Endothelial cell (in vitro differentiated cells): ENCODE measurements around the gene C8G. TPM values are rescaled to one million over a fixed set of nuclear protein-coding genes. Genes with fewer than 3 reads are reported as not detected.

Source experiments
- DNase-seq: peaks from one replicate; pipeline ENCODE4 v3.0.0; 2021; ENCODE audit warnings: low spot score
- H3K27ac Mint-ChIP-seq: one replicate; pipeline ENCODE4 v1.8.0; 2021; ENCODE audit warnings: mixed read lengths, inconsistent platforms; ENCODE audit not compliant: unreplicated experiment
- H3K27me3 Mint-ChIP-seq: one replicate; pipeline ENCODE4 v1.8.0; 2021; ENCODE audit warnings: mild to moderate bottlenecking, moderate library complexity, mixed read lengths, inconsistent platforms; ENCODE audit not compliant: unreplicated experiment
- H3K36me3 Mint-ChIP-seq: one replicate; pipeline ENCODE4 v1.8.0; 2021; ENCODE audit warnings: mild to moderate bottlenecking, low read depth, mixed read lengths, inconsistent platforms; ENCODE audit not compliant: unreplicated experiment
- H3K4me1 Mint-ChIP-seq: one replicate; pipeline ENCODE4 v1.8.0; 2021; ENCODE audit warnings: mild to moderate bottlenecking, mixed read lengths, inconsistent platforms; ENCODE audit not compliant: unreplicated experiment
- H3K4me3 Mint-ChIP-seq: one replicate; pipeline ENCODE4 v1.8.0; 2021; ENCODE audit warnings: mild to moderate bottlenecking, mixed read lengths, inconsistent platforms; ENCODE audit not compliant: unreplicated experiment
- H3K9me3 Mint-ChIP-seq: one replicate; pipeline ENCODE4 v1.8.0; 2021; ENCODE audit warnings: mixed read lengths, inconsistent platforms; ENCODE audit not compliant: unreplicated experiment
- CTCF ChIP-seq: fragments of 200-600 bp; sonication (generic); IDR thresholded peaks from one replicate; pipeline ENCODE4 v1.5.0; 2021; ENCODE audit warnings: antibody characterized with exemption; ENCODE audit not compliant: unreplicated experiment
- total RNA-seq: library from RNA; stranded (reverse); fragmentation: NEBNext Ultra II Directional; extraction: Animal tissue kit (Norgen Biotek cat#: 25700); gene quantifications from one replicate; pipeline ENCODE4 v1.2.1, GENCODE V29; 2021; ENCODE audit not compliant: unreplicated experiment

The C8G gene
- total RNA-seq, 1 donor from 2014 or later = 1.1 TPM

- no peak for DNase-seq
- H3K27ac Mint-ChIP-seq = no peak overlapping the region
- H3K4me3 Mint-ChIP-seq = no peak overlapping the region
- H3K36me3 Mint-ChIP-seq = peaks cover 24% of the 10 kb centered on the region
- peaks cover 3% of the 10 kb centered on the region for H3K4me1 Mint-ChIP-seq
- peaks cover 8% of the 10 kb centered on the region for H3K27me3 Mint-ChIP-seq
- H3K9me3 Mint-ChIP-seq = no peaks in the 10 kb centered on the region
- TF ChIP-seq CTCF = no peak
Measured at GRCh38 chr9:136937186-136938001, 7.6 kb upstream of the C8G start.

GRCh38 chr9:136939431-136939995 lies 5.5 kb upstream of the C8G start:
- no peak for TF ChIP-seq CTCF
- Mint-ChIP-seq H3K27ac (peak overlapping the region; percentile 24), H3K36me3 (peaks cover 18% of the 10 kb centered on the region)

GRCh38 chr9:136939996-136940525 lies 5.0 kb upstream of the C8G start:
- peaks cover 10% of the 10 kb centered on the region for H3K27me3 Mint-ChIP-seq
- H3K36me3 Mint-ChIP-seq = peaks cover 18% of the 10 kb centered on the region
- H3K9me3 Mint-ChIP-seq = no peaks in the 10 kb centered on the region
- H3K4me1 Mint-ChIP-seq = peaks cover 3% of the 10 kb centered on the region
- no peak overlapping the region for H3K27ac Mint-ChIP-seq
- H3K4me3 Mint-ChIP-seq = no peak overlapping the region
- TF ChIP-seq CTCF = no peak
- no peak for DNase-seq

More at GRCh38 chr9:136939431-136939995, 5.5 kb upstream of the C8G start:
- Mint-ChIP-seq H3K9me3 (no peaks in the 10 kb centered on the region), H3K27me3 (peaks cover 8% of the 10 kb centered on the region), H3K4me1 (peaks cover 3% of the 10 kb centered on the region), H3K4me3 (no peak overlapping the region)
- DNase-seq = no peak

GRCh38 chr9:136940526-136941230 lies 4.4 kb upstream of the C8G start:
- TF ChIP-seq CTCF = no peak
- peaks cover 10% of the 10 kb centered on the region for H3K27me3 Mint-ChIP-seq
- no peak overlapping the region for H3K4me3 Mint-ChIP-seq
- no peak for DNase-seq
- H3K4me1 Mint-ChIP-seq = peaks cover 3% of the 10 kb centered on the region
- peaks cover 18% of the 10 kb centered on the region for H3K36me3 Mint-ChIP-seq
- no peaks in the 10 kb centered on the region for H3K9me3 Mint-ChIP-seq
- H3K27ac Mint-ChIP-seq = no peak overlapping the region
